HCT116 (cell line): ENCODE measurements around the gene ERGIC3. TPM values are rescaled to one million over a fixed set of nuclear protein-coding genes. Genes with fewer than 3 reads are reported as not detected.

ENCODE experiments used
- ATAC-seq: fragments of 200-7000 bp; cut with Tn5 transposase; 2 replicates; pipeline ENCODE4 v1.9.1; 2020; ENCODE audit warnings: mild to moderate bottlenecking, moderate library complexity
- BruUV-seq: library from RNA; stranded (reverse); fragments of 400-500 nt; replicated peaks from 2 replicates; lab custom pipeline; 2021; lab: Mats Ljungman, UMichigan
- CTCF ChIA-PET: fragments of 300-600 bp; sonication (Branson Sonifier 250); formaldehyde crosslinking; loops from one replicate; lab custom pipeline; 2021; ENCODE audit warnings: antibody characterized with exemption; lab: Charles Lee
- POLR2A ChIA-PET: fragments of 300-600, 350-600 bp; sonication (Branson Sonifier 250); formaldehyde crosslinking; loops from one replicate; lab custom pipeline; 2021; ENCODE audit warnings: antibody characterized with exemption; lab: Charles Lee
- RAD21 ChIA-PET, 2 experiments: fragments of 300-600 bp; sonication (Branson Sonifier 250); formaldehyde crosslinking; loops; one replicate each; lab custom pipeline; 2023; ENCODE audit warnings: low total read pairs in 2 of 2; ENCODE audit not compliant: uncharacterized antibody in 2 of 2, unreplicated experiment in 2 of 2, low non-redundant PET in 1 of 2; lab: Charles Lee
- DNase-seq: peaks from one replicate; pipeline ENCODE4 v3.0.0-alpha.2; 2010; ENCODE audit warnings: low read depth, low spot score
- H2AFZ ChIP-seq: fragments of 200-600 bp; shearing (Covaris generic), sonication (generic); 2 replicates; pipeline ENCODE4 v1.6.1; 2017; ENCODE audit warnings: low read depth, mixed run types, mixed read lengths, antibody characterized with exemption, low read length; ENCODE audit not compliant: poor library complexity, severe bottlenecking
- H3K27ac ChIP-seq: 2 replicates; pipeline ENCODE4 v1.5.1; 2012; ENCODE audit warnings: low read depth, low read length
- H3K27me3 ChIP-seq: fragments of 200-600 bp; sonication (generic); 2 replicates; pipeline ENCODE4 v1.6.1; 2016; ENCODE audit warnings: mixed run types, low read length, mixed read lengths; ENCODE audit not compliant: insufficient read depth
- H3K36me3 ChIP-seq, 2 experiments: fragments of 200-500 bp in 1 of 2; fragments of 200-600 bp in 1 of 2; sonication (Bioruptor generic) in 1 of 2; sonication (generic) in 1 of 2; 2 replicates each; pipeline versions ENCODE4 v1.5.1 to v1.6.1; 2014 to 2016; ENCODE audit warnings: low read length in 2 of 2, inconsistent platforms in 1 of 2, mixed read lengths in 1 of 2, mixed run types in 1 of 2; ENCODE audit not compliant: insufficient read depth in 2 of 2, control insufficient read depth in 1 of 2
- H3K4me1 ChIP-seq, 2 experiments: fragments of 200-600 bp in 1 of 2; sonication (generic) in 1 of 2; 2 replicates each; pipeline versions ENCODE4 v1.5.1 to v1.6.1; 2012 to 2017; ENCODE audit warnings: low read length in 2 of 2, inconsistent platforms in 1 of 2, mild to moderate bottlenecking in 1 of 2, mixed read lengths in 1 of 2, mixed run types in 1 of 2, moderate library complexity in 1 of 2; ENCODE audit not compliant: insufficient read depth in 2 of 2, control insufficient read depth in 1 of 2
- H3K4me2 ChIP-seq: fragments of 200-600 bp; sonication (generic); 2 replicates; pipeline ENCODE4 v1.6.1; 2017; ENCODE audit warnings: mixed run types, low read length, mixed read lengths
- H3K4me3 ChIP-seq, 2 experiments: fragments of 200-600 bp in 1 of 2; sonication (generic) in 1 of 2; replicated peaks in 1 of 2; 2 replicates each; pipeline ENCODE4 v1.5.1; 2011 to 2016; ENCODE audit warnings: low read length in 2 of 2, control low read depth in 1 of 2, low read depth in 1 of 2, mild to moderate bottlenecking in 1 of 2, mixed read lengths in 1 of 2, mixed run types in 1 of 2
- H3K79me2 ChIP-seq: fragments of 200-600 bp; sonication (generic); 2 replicates; pipeline ENCODE4 v1.6.1; 2017; ENCODE audit warnings: mild to moderate bottlenecking, mixed run types, low read length, moderate library complexity, mixed read lengths; ENCODE audit not compliant: insufficient read depth
- H3K9ac ChIP-seq: fragments of 200-600 bp; sonication (generic); 2 replicates; pipeline ENCODE4 v1.6.1; 2016; ENCODE audit warnings: low read length, mixed read lengths
- H3K9me2 ChIP-seq: fragments of 200-600 bp; sonication (generic), shearing (Covaris generic); 2 replicates; pipeline ENCODE4 v1.6.1; 2017; ENCODE audit warnings: mixed run types, mild to moderate bottlenecking, moderate library complexity; ENCODE audit not compliant: insufficient read depth
- H3K9me3 ChIP-seq, 2 experiments: fragments of 200-500 bp in 1 of 2; fragments of 200-600 bp in 1 of 2; sonication (Bioruptor generic) in 1 of 2; sonication (generic) in 1 of 2; 2 replicates each; pipeline ENCODE4 v1.6.1; 2014 to 2017; ENCODE audit warnings: low read length in 2 of 2, mixed read lengths in 2 of 2, inconsistent platforms in 1 of 2, low read depth in 1 of 2, mild to moderate bottlenecking in 1 of 2, mixed run types in 1 of 2, moderate library complexity in 1 of 2; ENCODE audit not compliant: control insufficient read depth in 1 of 2, insufficient read depth in 1 of 2
- H4K20me1 ChIP-seq: fragments of 200-600 bp; sonication (generic), shearing (Covaris generic); 2 replicates; pipeline ENCODE4 v1.6.1; 2017; ENCODE audit warnings: mixed run types, mild to moderate bottlenecking, moderate library complexity; ENCODE audit not compliant: insufficient read depth
- CBX3 ChIP-seq: IDR thresholded peaks from 2 replicates; pipeline ENCODE4 v1.6.1; 2012; ENCODE audit warnings: low read depth
- CEBPB ChIP-seq: IDR thresholded peaks from 2 replicates; pipeline ENCODE4 v1.6.1; 2012; ENCODE audit warnings: low read depth
- CTCF ChIP-seq, 3 experiments: fragments of 200-600 bp in 1 of 3; sonication (generic) in 1 of 3; IDR thresholded peaks in 2 of 3; conservative IDR thresholded peaks in 1 of 3; 2 replicates each; pipeline ENCODE4 v1.5.1; 2012 to 2017; ENCODE audit warnings: low read depth in 2 of 3, low read length in 2 of 3, antibody characterized with exemption in 1 of 3, borderline replicate concordance in 1 of 3, control low read depth in 1 of 3, mild to moderate bottlenecking in 1 of 3, mixed read lengths in 1 of 3, mixed run types in 1 of 3, moderate library complexity in 1 of 3; ENCODE audit not compliant: insufficient read depth in 1 of 3
- ELF1 ChIP-seq: IDR thresholded peaks from 2 replicates; pipeline ENCODE4 v1.6.1; 2012; ENCODE audit warnings: low read depth, borderline replicate concordance
- EZH2phosphoT487 ChIP-seq: fragments of 200-600 bp; IDR thresholded peaks from 2 replicates; pipeline ENCODE4 v1.6.1; 2018; ENCODE audit warnings: antibody characterized with exemption, borderline replicate concordance
- FOSL1 ChIP-seq: IDR thresholded peaks from 2 replicates; pipeline ENCODE4 v1.6.1; 2012; ENCODE audit warnings: low read depth
- MAX ChIP-seq: IDR thresholded peaks from 2 replicates; pipeline ENCODE4 v1.6.1; 2012
- POLR2A ChIP-seq: IDR thresholded peaks from 2 replicates; pipeline ENCODE4 v1.7.0; 2011; ENCODE audit warnings: borderline replicate concordance; ENCODE audit not compliant: insufficient read depth, insufficient read length; ENCODE audit errors: extremely low read depth
- POLR2AphosphoS5 ChIP-seq: IDR thresholded peaks from 2 replicates; pipeline ENCODE4 v1.6.1; 2011; ENCODE audit warnings: mild to moderate bottlenecking, low read depth, low read length, moderate library complexity
- REST ChIP-seq: IDR thresholded peaks from 2 replicates; pipeline ENCODE4 v1.6.1; 2012; ENCODE audit warnings: low read depth
- TCF7L2 ChIP-seq: IDR thresholded peaks from 2 replicates; pipeline ENCODE4 v1.7.0; 2011; ENCODE audit warnings: borderline replicate concordance, inconsistent platforms; ENCODE audit not compliant: insufficient read depth, insufficient read length; ENCODE audit errors: extremely low read depth
- YY1 ChIP-seq: IDR thresholded peaks from 2 replicates; pipeline ENCODE4 v1.6.1; 2011; ENCODE audit warnings: low read length, low read depth, moderate library complexity, mild to moderate bottlenecking; ENCODE audit not compliant: insufficient replicate concordance; ENCODE audit errors: extremely low read depth
- ZFX ChIP-seq: fragments of 450-650 bp; IDR thresholded peaks from 2 replicates; pipeline ENCODE4 v1.6.1; 2017
- intact Hi-C: fragments of 100-400 bp; cut with micrococcal nuclease; formaldehyde crosslinking; loops from 2 replicates; pipeline ENCODE4 v1.10.0; 2022
- total RNA-seq: library from RNA; stranded (reverse); gene quantifications from one replicate; pipeline ENCODE4 v1.2.1, GENCODE V29; 2021; ENCODE audit not compliant: unreplicated experiment

ERGIC3 gene
- total RNA-seq, 1 experiment from 2014 or later: 229 TPM

- BruUV-seq: no TSS peak
- H3K4me3 ChIP-seq: no peak overlapping the region
- no peaks in the 10 kb centered on the region for H3K9me3 ChIP-seq
Measured at GRCh38 chr20:35510951-35511735, 30.7 kb upstream of the ERGIC3 start.

More at GRCh38 chr20:35510951-35511735, 30.7 kb upstream of the ERGIC3 start:
- no peaks in the 10 kb centered on the region for H3K27me3 ChIP-seq
- no peak overlapping the region for H3K9ac ChIP-seq
- H3K9me2 ChIP-seq: no peaks in the 10 kb centered on the region
- H4K20me1 ChIP-seq: no peaks in the 10 kb centered on the region
- intact Hi-C loops: loop anchor here (2.0 kb wide), 1 partner anchor 94 kb away; no protein-coding TSS in a partner anchor
- peaks cover 5 to 17% of the 10 kb centered on the region in 2 experiments for H3K4me1 ChIP-seq
- TF ChIP-seq YY1 (no peak), REST (no peak), EZH2phosphoT487 (no peak), CBX3 (no peak), POLR2AphosphoS5 (no peak), POLR2A (no peak), ELF1 (no peak), MAX (no peak), ZFX (no peak), CEBPB (no peak), TCF7L2 (no peak), FOSL1 (no peak), CTCF (IDR thresholded peaks at IDR 0.05 in 2 of 3, conservative IDR thresholded peaks at IDR 0.05 in 1 of 3; ENCODE audit: borderline replicate concordance in 1 of 3, insufficient read depth in 1 of 3, low read depth in 2 of 3, low read length in 2 of 3) (no peak)
- no peak overlapping the region for H2AFZ ChIP-seq
- no peaks in the 10 kb centered on the region for H3K79me2 ChIP-seq
- ChIA-PET CTCF (interaction anchor here (0.7 to 3.6 kb wide), 2 partner anchors 110 to 436 kb away, joined by 3 to 9 read pairs; no protein-coding TSS in a partner anchor), POLR2A (no interaction called here), RAD21 (interaction anchor here in 1 of 2 experiments (0.5 to 1.1 kb wide), 2 partner anchors 108 to 1325 kb away, joined by 3 to 5 read pairs; no protein-coding TSS in a partner anchor)
- no peak overlapping the region for H3K4me2 ChIP-seq
- peaks cover 12 to 16% of the 10 kb centered on the region in 2 experiments; a peak in 2 of 4 replicates for H3K36me3 ChIP-seq
- DNase-seq: no peak
- no peak overlapping the region for H3K27ac ChIP-seq
- no peak for ATAC-seq
